HFF-Myc (cell line): Measurements from ENCODE around the gene COMMD10.

Source experiments
- DNase-seq: peaks from one replicate; pipeline ENCODE4 v3.0.0-alpha.2; 2011; ENCODE audit warnings: low read depth; ENCODE audit errors: extremely low read depth
- H3K4me3 ChIP-seq: replicated peaks from 2 replicates; pipeline ENCODE4 v1.5.1; 2011; ENCODE audit warnings: low read depth, mild to moderate bottlenecking, control low read depth, low read length
- TF ChIP-seq, protein P1 (sequence below): IDR thresholded peaks from 2 replicates; pipeline ENCODE4 v1.5.1; 2012; ENCODE audit warnings: mild to moderate bottlenecking, low read depth, low read length, control low read depth; ENCODE audit errors: missing control alignments

Gene COMMD10

DNA sequence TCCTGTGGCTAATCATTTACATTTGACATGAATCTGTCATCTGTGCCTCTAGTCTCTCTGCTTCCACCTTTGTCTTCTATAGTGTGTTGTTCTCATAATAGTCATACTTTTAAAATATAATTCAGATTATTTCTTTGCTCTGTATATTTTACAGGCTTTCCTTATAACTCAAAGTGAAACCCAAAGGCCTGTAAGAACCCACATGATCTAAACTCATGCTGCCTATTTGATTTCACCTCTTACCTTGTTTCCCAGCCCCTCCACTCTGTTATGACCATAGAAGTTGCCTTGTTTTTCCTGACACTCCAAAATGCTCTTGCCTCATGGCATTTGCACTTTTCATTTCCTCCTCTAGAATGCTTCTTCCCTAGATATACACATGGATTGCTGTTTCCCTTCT, 74.2 kb downstream of the COMMD10 start:
- no peak for DNase-seq
- TF ChIP-seq, protein P1, sequence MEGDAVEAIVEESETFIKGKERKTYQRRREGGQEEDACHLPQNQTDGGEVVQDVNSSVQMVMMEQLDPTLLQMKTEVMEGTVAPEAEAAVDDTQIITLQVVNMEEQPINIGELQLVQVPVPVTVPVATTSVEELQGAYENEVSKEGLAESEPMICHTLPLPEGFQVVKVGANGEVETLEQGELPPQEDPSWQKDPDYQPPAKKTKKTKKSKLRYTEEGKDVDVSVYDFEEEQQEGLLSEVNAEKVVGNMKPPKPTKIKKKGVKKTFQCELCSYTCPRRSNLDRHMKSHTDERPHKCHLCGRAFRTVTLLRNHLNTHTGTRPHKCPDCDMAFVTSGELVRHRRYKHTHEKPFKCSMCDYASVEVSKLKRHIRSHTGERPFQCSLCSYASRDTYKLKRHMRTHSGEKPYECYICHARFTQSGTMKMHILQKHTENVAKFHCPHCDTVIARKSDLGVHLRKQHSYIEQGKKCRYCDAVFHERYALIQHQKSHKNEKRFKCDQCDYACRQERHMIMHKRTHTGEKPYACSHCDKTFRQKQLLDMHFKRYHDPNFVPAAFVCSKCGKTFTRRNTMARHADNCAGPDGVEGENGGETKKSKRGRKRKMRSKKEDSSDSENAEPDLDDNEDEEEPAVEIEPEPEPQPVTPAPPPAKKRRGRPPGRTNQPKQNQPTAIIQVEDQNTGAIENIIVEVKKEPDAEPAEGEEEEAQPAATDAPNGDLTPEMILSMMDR: no peak
- H3K4me3 ChIP-seq: no peak overlapping the region

DNA sequence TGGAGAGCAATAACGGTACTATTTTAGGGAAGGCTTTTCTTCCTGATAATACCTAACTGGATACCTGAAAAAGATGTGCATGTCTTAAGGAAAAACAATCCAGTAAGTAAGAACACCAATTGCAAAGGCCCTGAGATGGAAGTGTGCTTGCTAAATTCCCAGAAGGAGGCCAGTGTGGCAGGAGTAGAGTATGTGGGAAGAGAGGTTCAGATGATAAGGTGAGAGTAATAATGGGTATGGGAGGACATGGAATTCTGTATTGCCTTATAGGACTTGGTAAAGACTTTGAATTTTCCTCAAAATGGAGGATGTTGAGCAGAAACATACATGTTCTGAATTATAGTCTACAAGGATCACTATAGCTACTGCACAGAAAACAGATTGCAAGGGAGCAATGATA, 89.3 kb downstream of the COMMD10 start:
- no peak for DNase-seq

DNA sequence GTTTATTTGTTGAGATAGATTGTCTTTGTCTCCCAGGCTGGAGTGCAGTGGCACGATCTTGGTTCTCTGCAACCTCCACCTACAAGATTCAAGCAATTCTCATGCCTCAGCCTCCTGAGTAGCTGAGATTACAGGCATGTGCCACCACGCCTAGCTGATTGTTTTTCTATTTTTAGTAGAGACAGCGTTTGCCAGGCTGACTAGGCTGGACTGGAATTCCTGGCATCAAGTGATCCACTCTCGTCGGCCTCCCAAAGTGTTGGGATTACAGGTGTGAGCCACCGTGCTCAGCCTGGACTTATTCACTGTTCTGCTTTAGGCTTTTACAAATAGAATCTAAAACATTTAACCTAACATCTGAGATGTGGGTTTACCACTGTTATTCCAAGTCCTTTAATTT, 91.3 kb downstream of the COMMD10 start:
- no peak for DNase-seq
- no peak overlapping the region for H3K4me3 ChIP-seq
- TF ChIP-seq, protein P1: no peak

More for the DNA sequence above, 89.3 kb downstream of the COMMD10 start:
- TF ChIP-seq, protein P1: no peak
- no peak overlapping the region for H3K4me3 ChIP-seq

DNA sequence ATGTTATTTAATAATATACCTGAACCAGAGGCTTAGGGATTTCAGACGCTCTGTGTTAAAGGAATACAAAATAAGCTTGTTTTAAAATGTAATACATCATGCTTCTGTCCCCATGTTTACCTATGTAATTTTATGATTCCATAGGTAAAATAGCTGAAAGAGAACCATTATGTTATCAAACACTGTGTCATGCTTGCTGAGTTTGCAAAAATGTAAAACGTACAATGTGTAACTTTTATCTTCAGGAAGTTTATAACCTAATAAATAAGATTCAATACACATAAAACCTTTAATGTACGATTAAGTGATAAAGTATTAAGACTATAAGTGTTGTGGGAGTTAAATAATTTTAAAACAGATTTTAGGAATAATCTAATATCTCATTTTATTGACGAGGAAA, 94.1 kb downstream of the COMMD10 start:
- H3K4me3 ChIP-seq: no peak overlapping the region
- TF ChIP-seq, protein P1: no peak
- no peak for DNase-seq

DNA sequence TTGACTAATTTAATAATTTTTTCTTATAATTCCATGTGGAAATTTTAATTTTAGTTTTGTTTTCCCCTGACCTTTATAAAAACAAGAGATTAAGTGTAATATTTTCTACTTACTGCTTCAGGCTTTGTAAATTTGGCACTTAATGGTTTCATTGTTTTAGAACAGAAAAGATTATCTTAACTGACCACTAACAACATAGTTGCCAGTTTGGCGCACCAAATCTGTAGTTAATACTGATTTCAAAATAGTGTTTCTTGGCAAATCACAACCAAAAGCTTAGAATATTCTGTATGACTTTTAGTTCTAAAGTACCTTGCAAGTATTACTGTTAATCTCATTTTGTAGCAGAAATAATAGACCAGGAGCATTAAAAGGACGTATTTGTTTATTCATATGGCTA, 124.3 kb downstream of the COMMD10 start:
- TF ChIP-seq, protein P1: no peak
- H3K4me3 ChIP-seq: no peak overlapping the region
- no peak for DNase-seq

DNA sequence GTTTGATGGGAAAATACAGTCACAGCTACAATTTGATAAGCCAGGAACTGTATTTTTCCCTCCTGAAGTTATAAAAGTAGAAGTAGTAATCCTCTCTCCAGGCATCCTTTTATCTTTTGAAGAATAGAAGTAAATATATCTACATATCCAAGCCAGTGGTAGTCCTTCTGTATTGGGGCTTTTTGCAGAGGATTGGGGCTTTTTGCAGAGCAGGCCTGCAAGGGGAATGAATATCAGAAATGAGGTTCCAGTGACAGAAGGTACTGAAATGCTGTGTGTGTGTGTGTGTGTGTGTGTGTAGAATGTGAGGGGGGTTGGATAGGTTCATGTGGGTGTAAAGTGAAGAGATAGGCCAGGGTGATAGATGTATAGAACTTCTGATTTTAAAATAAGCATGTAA, 127.4 kb downstream of the COMMD10 start:
- TF ChIP-seq, protein P1: no peak
- H3K4me3 ChIP-seq: no peak overlapping the region
- DNase-seq: no peak

DNA sequence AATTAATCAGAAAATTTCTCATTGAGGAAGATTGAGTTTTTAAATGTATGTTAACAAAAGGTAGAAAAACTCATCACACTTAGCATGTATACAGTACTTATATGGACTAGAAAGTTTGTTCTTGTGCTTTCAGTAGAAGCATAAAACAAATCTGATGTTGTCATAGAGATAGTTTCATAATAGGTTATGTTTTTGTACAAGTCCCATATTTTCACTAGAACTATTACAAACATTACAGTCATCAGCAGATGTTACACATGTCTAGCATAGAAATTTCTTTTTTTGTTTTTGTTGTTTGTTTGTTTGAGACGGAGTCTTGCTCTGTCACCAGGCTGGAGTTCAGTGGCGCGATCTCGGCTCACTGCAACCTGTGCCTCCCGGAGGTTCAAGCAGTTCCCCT, 131.4 kb downstream of the COMMD10 start:
- TF ChIP-seq, protein P1: no peak
- no peak for DNase-seq
- H3K4me3 ChIP-seq: no peak overlapping the region
